LNCaP clone FGC (cell line): ENCODE data around the gene ACACB.

Experiments
- DNase-seq: peaks from one replicate; pipeline ENCODE4 v3.0.0-alpha.2; 2011; ENCODE audit warnings: low read depth
- H3K4me3 ChIP-seq: 2 replicates; pipeline ENCODE4 v1.5.1; 2011; ENCODE audit warnings: mild to moderate bottlenecking, low read depth, low read length, control low read depth
- TF ChIP-seq, protein P1 (sequence below): IDR thresholded peaks from 2 replicates; pipeline ENCODE4 v1.5.1; 2012; ENCODE audit warnings: mild to moderate bottlenecking; ENCODE audit not compliant: control insufficient read depth, insufficient read depth; ENCODE audit errors: extremely low read depth

ACACB gene

DNA sequence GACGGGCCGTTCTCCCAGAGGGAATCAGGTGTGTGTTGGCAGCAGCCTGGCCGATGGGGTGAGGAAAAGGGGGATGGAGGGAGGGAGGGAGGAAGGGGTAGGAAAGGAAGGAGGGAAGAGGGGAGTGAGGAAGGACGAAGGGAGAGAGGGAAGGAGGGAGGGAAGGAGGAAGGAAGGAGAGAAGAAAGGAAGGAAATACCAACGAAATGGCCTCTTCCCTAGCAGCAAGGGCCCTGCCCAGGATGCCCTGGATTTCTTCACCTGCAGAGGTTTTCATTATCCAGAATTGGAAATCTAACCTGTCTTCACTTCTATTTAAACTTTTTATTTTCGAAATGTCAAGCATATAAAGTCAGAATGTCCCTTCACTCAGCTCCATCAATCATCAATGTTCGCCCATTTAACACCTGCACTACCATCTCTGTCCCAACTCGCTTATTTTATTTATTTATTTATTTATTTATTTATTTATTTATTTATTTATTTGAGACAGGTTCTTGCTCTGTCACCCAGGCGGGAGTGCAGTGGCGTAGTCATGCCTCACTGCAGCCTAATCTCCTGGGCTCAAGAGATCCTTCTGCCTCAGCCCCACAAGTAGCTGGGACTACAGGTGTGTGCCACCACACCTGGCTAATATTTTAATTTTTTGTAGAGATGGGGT, 70.7 kb downstream of the ACACB start:
- no peak for DNase-seq
- TF ChIP-seq, protein P1, sequence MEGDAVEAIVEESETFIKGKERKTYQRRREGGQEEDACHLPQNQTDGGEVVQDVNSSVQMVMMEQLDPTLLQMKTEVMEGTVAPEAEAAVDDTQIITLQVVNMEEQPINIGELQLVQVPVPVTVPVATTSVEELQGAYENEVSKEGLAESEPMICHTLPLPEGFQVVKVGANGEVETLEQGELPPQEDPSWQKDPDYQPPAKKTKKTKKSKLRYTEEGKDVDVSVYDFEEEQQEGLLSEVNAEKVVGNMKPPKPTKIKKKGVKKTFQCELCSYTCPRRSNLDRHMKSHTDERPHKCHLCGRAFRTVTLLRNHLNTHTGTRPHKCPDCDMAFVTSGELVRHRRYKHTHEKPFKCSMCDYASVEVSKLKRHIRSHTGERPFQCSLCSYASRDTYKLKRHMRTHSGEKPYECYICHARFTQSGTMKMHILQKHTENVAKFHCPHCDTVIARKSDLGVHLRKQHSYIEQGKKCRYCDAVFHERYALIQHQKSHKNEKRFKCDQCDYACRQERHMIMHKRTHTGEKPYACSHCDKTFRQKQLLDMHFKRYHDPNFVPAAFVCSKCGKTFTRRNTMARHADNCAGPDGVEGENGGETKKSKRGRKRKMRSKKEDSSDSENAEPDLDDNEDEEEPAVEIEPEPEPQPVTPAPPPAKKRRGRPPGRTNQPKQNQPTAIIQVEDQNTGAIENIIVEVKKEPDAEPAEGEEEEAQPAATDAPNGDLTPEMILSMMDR: no peak
- H3K4me3 ChIP-seq: no peak overlapping the region

DNA sequence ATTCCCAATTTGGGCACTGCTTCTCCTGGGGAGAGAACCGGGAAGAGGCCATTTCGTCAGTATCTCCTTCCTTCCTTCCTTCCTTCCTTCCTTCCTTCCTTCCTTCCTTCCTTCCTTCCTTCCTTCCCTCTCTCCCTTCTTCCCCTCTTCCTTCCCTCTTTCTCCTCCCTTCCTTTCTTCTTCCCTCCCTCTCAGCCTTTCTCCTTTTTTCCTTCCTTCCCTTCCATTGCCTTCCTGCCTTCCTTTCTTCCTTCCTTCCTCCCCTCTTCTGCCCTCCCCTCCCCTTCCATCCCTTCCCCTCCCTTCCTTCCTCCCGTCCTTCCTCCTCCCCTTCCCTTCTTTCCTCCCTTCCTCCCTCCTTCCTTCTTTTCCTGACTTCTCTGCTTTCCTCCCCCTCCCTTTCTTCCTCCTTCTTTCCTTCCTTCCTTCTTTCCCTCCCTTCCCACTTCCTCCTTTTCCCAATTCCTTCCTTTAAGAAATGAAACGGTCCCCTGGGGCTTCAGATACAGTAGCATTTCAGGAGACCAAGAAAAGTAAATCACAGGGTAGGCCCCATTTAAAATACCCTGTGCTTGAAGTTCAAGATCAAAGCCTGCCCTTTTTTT, 71.8 kb downstream of the ACACB start:
- H3K4me3 ChIP-seq: no peak overlapping the region
- no peak for DNase-seq
- TF ChIP-seq, protein P1: no peak

DNA sequence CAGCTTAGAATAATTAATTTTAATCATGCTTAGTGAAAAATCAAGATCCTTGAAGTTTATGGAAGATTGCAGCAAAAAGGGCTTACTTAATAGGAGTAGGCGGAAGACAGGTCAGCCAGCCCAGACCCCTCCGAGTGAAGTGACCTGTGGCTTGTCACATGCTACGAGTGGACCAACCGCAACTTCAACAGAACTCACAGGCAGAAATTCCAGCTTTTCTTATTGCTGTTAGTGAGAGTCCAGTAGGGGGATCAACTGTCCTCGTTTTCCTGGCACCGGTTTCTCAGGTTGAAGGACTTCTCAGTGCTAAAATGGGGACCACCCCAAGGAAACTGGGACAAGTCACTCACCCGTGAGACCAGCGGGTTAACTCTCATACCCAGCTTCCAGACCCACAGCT, 72.9 kb downstream of the ACACB start:
- H3K4me3 ChIP-seq: no peak overlapping the region
- TF ChIP-seq, protein P1: no peak
- DNase-seq: no peak

DNA sequence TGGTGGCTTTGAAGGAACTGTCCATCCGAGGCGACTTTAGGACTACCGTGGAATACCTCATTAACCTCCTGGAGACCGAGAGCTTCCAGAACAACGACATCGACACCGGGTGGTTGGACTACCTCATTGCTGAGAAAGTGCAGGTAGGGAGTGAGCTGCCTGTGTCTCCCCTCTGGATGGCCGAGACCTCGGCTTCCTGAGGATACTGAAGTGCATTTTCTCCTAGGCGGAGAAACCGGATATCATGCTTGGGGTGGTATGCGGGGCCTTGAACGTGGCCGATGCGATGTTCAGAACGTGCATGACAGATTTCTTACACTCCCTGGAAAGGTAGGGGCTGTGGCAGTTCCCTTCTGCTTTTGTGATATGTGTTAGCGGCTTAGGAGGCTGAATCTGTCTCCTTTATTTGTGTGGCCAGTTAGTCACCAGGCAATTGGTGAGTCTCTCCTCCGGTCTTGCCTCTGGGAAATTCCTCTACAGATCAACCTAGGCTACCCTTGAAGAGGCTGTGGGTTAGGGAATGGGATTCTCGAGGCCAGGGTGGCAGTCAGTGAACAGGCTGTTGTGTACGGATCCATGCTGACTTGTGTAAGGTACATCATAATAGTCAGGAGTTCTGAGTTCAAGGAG, 75.3 kb downstream of the ACACB start:
- DNase-seq: no peak
- TF ChIP-seq, protein P1: no peak
- no peak overlapping the region for H3K4me3 ChIP-seq

DNA sequence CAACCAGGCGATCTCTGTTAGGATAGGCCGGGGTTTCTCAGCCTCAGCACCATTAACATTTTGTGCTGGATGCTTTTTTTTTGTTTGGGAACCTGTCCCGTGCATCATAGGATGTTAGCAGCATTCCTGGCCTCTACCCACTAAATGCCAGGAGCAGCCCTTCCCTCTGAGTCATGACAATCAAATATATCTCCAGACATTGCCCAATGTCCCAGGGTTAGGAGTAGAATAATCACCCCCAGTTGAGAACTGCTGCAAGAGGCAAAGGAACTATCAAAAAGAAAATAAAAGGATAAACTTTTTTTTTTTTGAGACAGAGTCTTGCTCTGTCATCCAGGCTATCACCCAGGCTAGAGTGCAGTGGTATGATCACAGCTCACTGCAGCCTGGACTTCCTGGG, 76.0 kb downstream of the ACACB start:
- TF ChIP-seq, protein P1: no peak
- no peak for DNase-seq
- H3K4me3 ChIP-seq: no peak overlapping the region

DNA sequence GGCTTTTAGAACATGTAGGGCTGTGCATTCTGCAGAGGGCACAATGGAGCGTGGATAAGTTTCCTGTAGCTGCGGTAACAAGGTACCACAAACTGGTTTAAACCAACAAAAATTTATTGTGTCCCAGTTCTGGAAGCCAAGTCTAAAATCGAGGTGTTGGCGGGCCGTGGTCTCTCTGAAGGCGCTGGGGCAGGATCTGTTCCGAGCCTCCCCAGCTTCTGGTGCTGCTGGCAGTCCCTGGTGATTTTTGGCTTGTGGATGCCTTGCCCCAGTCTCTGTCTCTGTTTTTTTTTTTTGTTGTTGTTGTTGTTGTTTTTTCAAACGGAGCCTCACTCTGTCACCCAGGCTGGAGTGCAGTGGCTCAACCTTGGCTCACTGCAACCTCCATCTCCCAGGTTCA, 77.5 kb downstream of the ACACB start:
- DNase-seq: no peak
- TF ChIP-seq, protein P1: no peak
- H3K4me3 ChIP-seq: no peak overlapping the region
